HL-60/S4 treated with phorbol 12-myristate 13-acetate at 8.2 ng/mL for 4 days and 3 days (cell line): Measurements from ENCODE around the gene INHBA.

Experiments used
- in situ Hi-C: fragments of 300-500 bp; cut with MboI; formaldehyde crosslinking; loops from 2 replicates; pipeline ENCODE4 v1.15.0; 2022; ENCODE audit warnings: low sequenced_read_pairs

The INHBA gene

GRCh38 chr7:41702635-41703371 lies at the start of gene INHBA:
Gene INHBA (minus strand): TSS chr7:41703090. CDS start chr7:41700374, 2,716 bp downstream.
- in situ Hi-C loops = loop anchor here (25.0 kb wide), 1 partner anchor 1366 kb away; no protein-coding TSS in a partner anchor

- in situ Hi-C loops = no loop called here
These were observed 49.7 kb upstream of the INHBA start for GRCh38 chr7:41752615-41753014.

GRCh38 chr7:41750661-41751540 lies 48.0 kb upstream of the INHBA start:
- in situ Hi-C loops = no loop called here

- in situ Hi-C loops = no loop called here
These were observed 45.1 kb upstream of the INHBA start for GRCh38 chr7:41747961-41748360.

GRCh38 chr7:41745451-41745850 lies 42.6 kb upstream of the INHBA start:
- in situ Hi-C loops = no loop called here

GRCh38 chr7:41744161-41744560 lies 41.3 kb upstream of the INHBA start:
- in situ Hi-C loops = no loop called here

- in situ Hi-C loops = no loop called here
These were observed 39.6 kb upstream of the INHBA start for GRCh38 chr7:41742401-41743020.

- in situ Hi-C loops = no loop called here
These were observed 35.9 kb upstream of the INHBA start for GRCh38 chr7:41738806-41739205.

GRCh38 chr7:41738336-41738735 lies 35.4 kb upstream of the INHBA start:
- in situ Hi-C loops = no loop called here

- in situ Hi-C loops = no loop called here
These were observed 32.3 kb upstream of the INHBA start for GRCh38 chr7:41735206-41735605.

GRCh38 chr7:41732843-41733306 lies 30.0 kb upstream of the INHBA start:
- in situ Hi-C loops = no loop called here

GRCh38 chr7:41732436-41732785 lies 29.5 kb upstream of the INHBA start:
- in situ Hi-C loops = no loop called here

- in situ Hi-C loops = no loop called here
These were observed 28.9 kb upstream of the INHBA start for GRCh38 chr7:41731493-41732435.

GRCh38 chr7:41730668-41731067 lies 27.8 kb upstream of the INHBA start:
- in situ Hi-C loops = no loop called here

GRCh38 chr7:41730161-41730560 lies 27.3 kb upstream of the INHBA start:
- in situ Hi-C loops = no loop called here

- in situ Hi-C loops = no loop called here
These were observed 26.2 kb upstream of the INHBA start for GRCh38 chr7:41729059-41729458.

GRCh38 chr7:41725013-41725412 lies 22.1 kb upstream of the INHBA start:
- in situ Hi-C loops = no loop called here

GRCh38 chr7:41720886-41721285 lies 18.0 kb upstream of the INHBA start:
- in situ Hi-C loops = loop anchor here (25.0 kb wide), 1 partner anchor 1384 kb away; no protein-coding TSS in a partner anchor

GRCh38 chr7:41720046-41720445 lies 17.2 kb upstream of the INHBA start:
- in situ Hi-C loops = loop anchor here (25.0 kb wide), 1 partner anchor 1383 kb away; no protein-coding TSS in a partner anchor

- in situ Hi-C loops = loop anchor here (25.0 kb wide), 1 partner anchor 1379 kb away; no protein-coding TSS in a partner anchor
These were observed 13.8 kb upstream of the INHBA start for GRCh38 chr7:41716691-41717090.
